ENCODE measurements around the gene RAMP3.

DNA sequence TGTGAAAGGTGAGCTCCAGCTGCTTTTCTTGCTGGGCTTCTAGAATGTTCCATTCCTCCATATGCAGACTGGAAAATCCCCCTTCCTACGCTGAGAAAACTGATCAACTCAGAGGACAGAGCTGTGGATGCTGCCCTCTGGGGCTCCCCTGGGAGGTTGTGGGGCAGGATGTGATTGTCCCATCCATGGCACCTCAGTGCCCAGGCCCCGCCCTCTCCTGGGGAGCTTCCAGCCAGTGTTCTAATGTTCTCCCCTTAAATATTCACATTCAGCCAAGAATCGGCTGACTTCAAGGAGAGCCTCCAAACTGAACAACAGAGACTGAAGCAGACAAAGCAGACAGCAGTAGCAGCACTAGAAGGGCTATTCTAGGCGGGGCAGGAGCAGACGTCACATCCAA is 55.0 kb downstream of the RAMP3 start:
- TF ChIP-seq, protein P1, sequence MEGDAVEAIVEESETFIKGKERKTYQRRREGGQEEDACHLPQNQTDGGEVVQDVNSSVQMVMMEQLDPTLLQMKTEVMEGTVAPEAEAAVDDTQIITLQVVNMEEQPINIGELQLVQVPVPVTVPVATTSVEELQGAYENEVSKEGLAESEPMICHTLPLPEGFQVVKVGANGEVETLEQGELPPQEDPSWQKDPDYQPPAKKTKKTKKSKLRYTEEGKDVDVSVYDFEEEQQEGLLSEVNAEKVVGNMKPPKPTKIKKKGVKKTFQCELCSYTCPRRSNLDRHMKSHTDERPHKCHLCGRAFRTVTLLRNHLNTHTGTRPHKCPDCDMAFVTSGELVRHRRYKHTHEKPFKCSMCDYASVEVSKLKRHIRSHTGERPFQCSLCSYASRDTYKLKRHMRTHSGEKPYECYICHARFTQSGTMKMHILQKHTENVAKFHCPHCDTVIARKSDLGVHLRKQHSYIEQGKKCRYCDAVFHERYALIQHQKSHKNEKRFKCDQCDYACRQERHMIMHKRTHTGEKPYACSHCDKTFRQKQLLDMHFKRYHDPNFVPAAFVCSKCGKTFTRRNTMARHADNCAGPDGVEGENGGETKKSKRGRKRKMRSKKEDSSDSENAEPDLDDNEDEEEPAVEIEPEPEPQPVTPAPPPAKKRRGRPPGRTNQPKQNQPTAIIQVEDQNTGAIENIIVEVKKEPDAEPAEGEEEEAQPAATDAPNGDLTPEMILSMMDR (IDR thresholded peaks at IDR 0.05) = no peak
- TF ChIP-seq POLR2AphosphoS5 (IDR thresholded peaks at IDR 0.05; ENCODE audit: low read depth, low read length) = no peak

Data from Panc1 (cell line).